Esophagus (tissue), 2 donors: ENCODE measurements around the gene SRL. TPM values are rescaled to one million over a fixed set of nuclear protein-coding genes. Genes with fewer than 3 reads are reported as not detected.

Experiments used
- H3K27ac ChIP-seq, 2 donors: one replicate each; pipeline ENCODE4 v1.5.1; 2013; ENCODE audit warnings: low read depth in 2 of 2, mild to moderate bottlenecking in 2 of 2, inconsistent platforms in 1 of 2, low read length in 1 of 2, moderate library complexity in 1 of 2
- H3K27me3 ChIP-seq, 2 donors: one replicate each; pipeline ENCODE4 v1.6.1; 2013; ENCODE audit warnings: low read length in 2 of 2, control low read depth in 1 of 2, mild to moderate bottlenecking in 1 of 2; ENCODE audit not compliant: insufficient read depth in 2 of 2, control insufficient read depth in 1 of 2
- H3K36me3 ChIP-seq, 2 donors: one replicate each; pipeline ENCODE4 v1.6.1; 2013; ENCODE audit warnings: low read length in 1 of 2; ENCODE audit not compliant: control insufficient read depth in 2 of 2, insufficient read depth in 2 of 2
- H3K4me1 ChIP-seq, 2 donors: one replicate each; pipeline ENCODE4 v1.6.1; 2013; ENCODE audit warnings: low read length in 1 of 2; ENCODE audit not compliant: control insufficient read depth in 2 of 2, insufficient read depth in 2 of 2
- H3K4me3 ChIP-seq, 2 donors: one replicate each; pipeline ENCODE4 v1.5.1; 2013; ENCODE audit warnings: low read length in 2 of 2, mild to moderate bottlenecking in 2 of 2, low read depth in 1 of 2, moderate library complexity in 1 of 2
- H3K9me3 ChIP-seq, 2 donors: one replicate each; pipeline ENCODE4 v1.6.1; 2013; ENCODE audit warnings: mild to moderate bottlenecking in 2 of 2, low read depth in 1 of 2, low read length in 1 of 2, moderate library complexity in 1 of 2; ENCODE audit not compliant: control insufficient read depth in 2 of 2, insufficient read depth in 1 of 2
- WGBS, 2 donors: extraction: QIAGEN DNeasy Blood & Tissue Kit; methylation state at CpG; one replicate each; pipeline ENCODE4 v1.1.7; 2013; 5-methylcytosine and 5-hydroxymethylcytosine counted together
- polyA plus RNA-seq, 2 donors: library from polyadenylated mRNA; stranded (reverse); fragments of 200-250 nt; gene quantifications; one replicate each; pipeline ENCODE4 v1.2.3, GENCODE V29; 2013
- donor health status: healthy with polysubstance abuse.
- donor health status: Bipolar disorder and iron deficiency.

SRL gene
- polyA plus RNA-seq, 2 donors: 0.16 to 0.22 TPM

- Histone ChIP-seq H3K4me3 (no peak overlapping the region), H3K4me1 (peaks cover 0 to 4% of the 10 kb centered on the region in 2 donors), H3K27ac (no peak overlapping the region), H3K9me3 (peaks cover 0 to 2% of the 10 kb centered on the region in 2 donors), H3K27me3 (no peaks in the 10 kb centered on the region), H3K36me3 (no peaks in the 10 kb centered on the region)
- 69% methylated on average over 4 of the region's 4 CpGs for WGBS, 2 donors
Observed at GRCh38 chr16:4198816-4199215, 43.1 kb downstream of the SRL start.

- 81 to 82% methylated on average over 4 of the region's 4 CpGs for WGBS, 2 donors
- Histone ChIP-seq H3K9me3 (no peaks in the 10 kb centered on the region), H3K4me3 (no peak overlapping the region), H3K27me3 (no peaks in the 10 kb centered on the region), H3K36me3 (no peaks in the 10 kb centered on the region), H3K27ac (no peak overlapping the region), H3K4me1 (no peaks in the 10 kb centered on the region)
Observed at GRCh38 chr16:4194661-4195060, 47.2 kb downstream of the SRL start.

- WGBS, 2 donors: 78 to 91% methylated on average over 1 of the region's 1 CpG
- Histone ChIP-seq H3K36me3 (no peaks in the 10 kb centered on the region), H3K27ac (no peak overlapping the region)
Observed at GRCh38 chr16:4193920-4194319, 48.0 kb downstream of the SRL start.

GRCh38 chr16:4192206-4192605 is 49.7 kb downstream of the SRL start:
- no peak overlapping the region for H3K27ac ChIP-seq
- no peaks in the 10 kb centered on the region for H3K4me1 ChIP-seq
- no peaks in the 10 kb centered on the region for H3K36me3 ChIP-seq
- 94% methylated on average over 14 of the region's 14 CpGs for WGBS, 2 donors
- H3K27me3 ChIP-seq: no peaks in the 10 kb centered on the region
- no peak overlapping the region for H3K4me3 ChIP-seq
- no peaks in the 10 kb centered on the region for H3K9me3 ChIP-seq

More at GRCh38 chr16:4193920-4194319, 48.0 kb downstream of the SRL start:
- no peaks in the 10 kb centered on the region for H3K27me3 ChIP-seq
- no peak overlapping the region for H3K4me3 ChIP-seq
- no peaks in the 10 kb centered on the region for H3K9me3 ChIP-seq
- H3K4me1 ChIP-seq: no peaks in the 10 kb centered on the region

GRCh38 chr16:4190712-4191333 is 51.1 kb downstream of the SRL start:
- no peak overlapping the region for H3K4me3 ChIP-seq
- no peaks in the 10 kb centered on the region for H3K36me3 ChIP-seq
- no peak overlapping the region for H3K27ac ChIP-seq
- no peaks in the 10 kb centered on the region for H3K9me3 ChIP-seq
- WGBS, 2 donors: 85 to 88% methylated on average over 13 of the region's 13 CpGs
- H3K4me1 ChIP-seq: no peaks in the 10 kb centered on the region
- no peaks in the 10 kb centered on the region for H3K27me3 ChIP-seq

- 65 to 66% methylated on average over 9 of the region's 9 CpGs for WGBS, 2 donors
- H3K4me1 ChIP-seq: no peaks in the 10 kb centered on the region
- no peaks in the 10 kb centered on the region for H3K27me3 ChIP-seq
- no peaks in the 10 kb centered on the region for H3K9me3 ChIP-seq
- H3K36me3 ChIP-seq: no peaks in the 10 kb centered on the region
- H3K27ac ChIP-seq: no peak overlapping the region
- H3K4me3 ChIP-seq: no peak overlapping the region
Observed at GRCh38 chr16:4190086-4190485, 51.8 kb downstream of the SRL start.

- H3K36me3 ChIP-seq: no peaks in the 10 kb centered on the region
- H3K27ac ChIP-seq: peak overlapping the region; percentile 99
- no peaks in the 10 kb centered on the region for H3K27me3 ChIP-seq
- WGBS, 2 donors: 15 to 19% methylated on average over 55 to 59 of the region's 59 CpGs
- peak overlapping the region; percentile 63 to 67 for H3K4me3 ChIP-seq
- peaks cover 3 to 8% of the 10 kb centered on the region in 2 donors for H3K4me1 ChIP-seq
- H3K9me3 ChIP-seq: no peaks in the 10 kb centered on the region
Observed at GRCh38 chr16:4184038-4184702, 57.7 kb downstream of the SRL start.

- WGBS, 2 donors: 1% methylated on average over 84 to 85 of the region's 85 CpGs
- Histone ChIP-seq H3K27me3 (no peaks in the 10 kb centered on the region), H3K27ac (peak overlapping the region; percentile 99), H3K4me3 (peak overlapping the region; percentile 63 to 67), H3K9me3 (no peaks in the 10 kb centered on the region), H3K4me1 (peaks cover 4 to 8% of the 10 kb centered on the region in 2 donors), H3K36me3 (no peaks in the 10 kb centered on the region)
Observed at GRCh38 chr16:4183237-4184037, 58.4 kb downstream of the SRL start.

- Histone ChIP-seq H3K27me3 (no peaks in the 10 kb centered on the region), H3K36me3 (no peaks in the 10 kb centered on the region), H3K27ac (peak overlapping the region; percentile 99), H3K4me3 (peak overlapping the region; percentile 63 to 67), H3K4me1 (peaks cover 5 to 8% of the 10 kb centered on the region in 2 donors), H3K9me3 (no peaks in the 10 kb centered on the region)
- WGBS, 2 donors: 92% methylated on average over 23 of the region's 23 CpGs
Observed at GRCh38 chr16:4182581-4183236, 59.2 kb downstream of the SRL start.
